Fibroblast of villous mesenchyme (primary cell): Measurements from ENCODE around the gene PFKFB2. TPM values are rescaled to one million over a fixed set of nuclear protein-coding genes. Genes with fewer than 3 reads are reported as not detected.

Experiments
- DNase-seq: peaks from one replicate; pipeline ENCODE4 v3.0.0-alpha.2; 2010; ENCODE audit warnings: low read depth
- H3K4me3 ChIP-seq: 2 replicates; pipeline ENCODE4 v1.5.1; 2011; ENCODE audit warnings: low read depth, mild to moderate bottlenecking, low read length
- total RNA-seq: library from RNA; depleted of rRNA; stranded (reverse); fragments of >200 nt; gene quantifications from 2 replicates; pipeline ENCODE4 v1.2.3, GENCODE V29; 2012
- TF ChIP-seq, protein P1 (sequence below): IDR thresholded peaks from 2 replicates; pipeline ENCODE4 v1.5.1; 2012; ENCODE audit warnings: low read depth, mild to moderate bottlenecking, low read length; ENCODE audit not compliant: insufficient read depth

PFKFB2 gene
- total RNA-seq, 1 donor: 6.9 TPM

DNA sequence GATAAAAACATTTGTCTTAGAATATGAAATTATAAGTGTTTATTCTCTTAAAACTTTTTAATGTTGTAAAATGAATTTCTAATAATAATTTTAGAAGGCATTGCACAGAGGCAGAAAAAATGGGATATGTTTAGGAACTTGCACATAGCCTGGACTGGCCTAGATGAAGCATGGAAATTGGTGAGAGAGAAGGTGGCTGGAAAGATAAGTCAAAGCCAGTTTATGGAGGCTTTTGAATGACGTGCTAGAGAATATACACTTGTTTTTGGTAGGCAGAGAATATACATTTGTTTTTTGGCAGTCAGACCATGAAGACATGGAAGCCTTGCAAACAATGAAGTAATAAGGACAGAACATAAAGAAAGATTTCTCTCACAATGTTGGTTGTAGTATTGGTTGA, 48.6 kb downstream of the PFKFB2 start:
- no peak for DNase-seq
- TF ChIP-seq, protein P1, sequence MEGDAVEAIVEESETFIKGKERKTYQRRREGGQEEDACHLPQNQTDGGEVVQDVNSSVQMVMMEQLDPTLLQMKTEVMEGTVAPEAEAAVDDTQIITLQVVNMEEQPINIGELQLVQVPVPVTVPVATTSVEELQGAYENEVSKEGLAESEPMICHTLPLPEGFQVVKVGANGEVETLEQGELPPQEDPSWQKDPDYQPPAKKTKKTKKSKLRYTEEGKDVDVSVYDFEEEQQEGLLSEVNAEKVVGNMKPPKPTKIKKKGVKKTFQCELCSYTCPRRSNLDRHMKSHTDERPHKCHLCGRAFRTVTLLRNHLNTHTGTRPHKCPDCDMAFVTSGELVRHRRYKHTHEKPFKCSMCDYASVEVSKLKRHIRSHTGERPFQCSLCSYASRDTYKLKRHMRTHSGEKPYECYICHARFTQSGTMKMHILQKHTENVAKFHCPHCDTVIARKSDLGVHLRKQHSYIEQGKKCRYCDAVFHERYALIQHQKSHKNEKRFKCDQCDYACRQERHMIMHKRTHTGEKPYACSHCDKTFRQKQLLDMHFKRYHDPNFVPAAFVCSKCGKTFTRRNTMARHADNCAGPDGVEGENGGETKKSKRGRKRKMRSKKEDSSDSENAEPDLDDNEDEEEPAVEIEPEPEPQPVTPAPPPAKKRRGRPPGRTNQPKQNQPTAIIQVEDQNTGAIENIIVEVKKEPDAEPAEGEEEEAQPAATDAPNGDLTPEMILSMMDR: no peak
- H3K4me3 ChIP-seq: no peak overlapping the region

- H3K4me3 ChIP-seq: no peak overlapping the region
- TF ChIP-seq, protein P1: no peak
- no peak for DNase-seq
Observed at GRCh38 chr1:207102146-207102545, 49.1 kb downstream of the PFKFB2 start.

DNA sequence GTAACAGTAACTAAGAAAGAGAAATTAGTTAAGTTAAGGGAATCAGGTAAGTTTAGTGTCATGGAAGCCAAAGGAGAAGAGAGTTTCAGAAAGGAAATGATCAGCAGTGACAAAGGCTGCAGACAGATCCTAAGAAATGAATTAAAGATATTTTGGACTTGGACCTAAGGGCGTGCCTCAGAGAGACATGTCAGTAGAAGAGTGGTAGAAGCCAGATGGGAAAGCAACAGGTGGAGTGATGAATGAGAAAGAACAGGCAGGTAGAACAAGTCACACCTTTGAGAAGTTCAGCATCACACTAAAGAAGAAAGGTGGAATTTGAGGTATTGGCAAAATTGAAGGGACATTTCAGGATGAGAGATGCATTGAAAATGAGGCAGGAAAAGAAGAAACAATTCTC, 49.6 kb downstream of the PFKFB2 start:
- TF ChIP-seq, protein P1: no peak
- no peak for DNase-seq
- no peak overlapping the region for H3K4me3 ChIP-seq

GRCh38 chr1:207103892-207104373, 50.9 kb downstream of the PFKFB2 start, which contains the start of gene C4BPA:
Gene C4BPA, plus strand, starts transcription at chr1:207104233. Its CDS starts 8,793 bp downstream, at chr1:207113026.
- no peak for DNase-seq
- TF ChIP-seq, protein P1: no peak
- no peak within 1 kb of the TSS for H3K4me3 ChIP-seq

- DNase-seq: no peak
- TF ChIP-seq, protein P1: no peak
- H3K4me3 ChIP-seq: no peak overlapping the region
Observed at GRCh38 chr1:207109004-207109403, 55.9 kb downstream of the PFKFB2 start.

GRCh38 chr1:207112616-207113296, 59.7 kb downstream of the PFKFB2 start:
- no peak for DNase-seq
- TF ChIP-seq, protein P1: no peak
- H3K4me3 ChIP-seq: no peak overlapping the region
